Endothelial cell (in vitro differentiated cells): Measurements from ENCODE around the gene CTSC. TPM values are rescaled to one million over a fixed set of nuclear protein-coding genes. Genes with fewer than 3 reads are reported as not detected.

Experiments used
- DNase-seq: peaks from one replicate; pipeline ENCODE4 v3.0.0; 2021; ENCODE audit warnings: low spot score
- H3K27ac Mint-ChIP-seq: one replicate; pipeline ENCODE4 v1.8.0; 2021; ENCODE audit warnings: mixed read lengths, inconsistent platforms; ENCODE audit not compliant: unreplicated experiment
- H3K27me3 Mint-ChIP-seq: one replicate; pipeline ENCODE4 v1.8.0; 2021; ENCODE audit warnings: mild to moderate bottlenecking, moderate library complexity, mixed read lengths, inconsistent platforms; ENCODE audit not compliant: unreplicated experiment
- H3K36me3 Mint-ChIP-seq: one replicate; pipeline ENCODE4 v1.8.0; 2021; ENCODE audit warnings: mild to moderate bottlenecking, low read depth, mixed read lengths, inconsistent platforms; ENCODE audit not compliant: unreplicated experiment
- H3K4me1 Mint-ChIP-seq: one replicate; pipeline ENCODE4 v1.8.0; 2021; ENCODE audit warnings: mild to moderate bottlenecking, mixed read lengths, inconsistent platforms; ENCODE audit not compliant: unreplicated experiment
- H3K4me3 Mint-ChIP-seq: one replicate; pipeline ENCODE4 v1.8.0; 2021; ENCODE audit warnings: mild to moderate bottlenecking, mixed read lengths, inconsistent platforms; ENCODE audit not compliant: unreplicated experiment
- H3K9me3 Mint-ChIP-seq: one replicate; pipeline ENCODE4 v1.8.0; 2021; ENCODE audit warnings: mixed read lengths, inconsistent platforms; ENCODE audit not compliant: unreplicated experiment
- CTCF ChIP-seq: fragments of 200-600 bp; sonication (generic); IDR thresholded peaks from one replicate; pipeline ENCODE4 v1.5.0; 2021; ENCODE audit warnings: antibody characterized with exemption; ENCODE audit not compliant: unreplicated experiment
- total RNA-seq: library from RNA; stranded (reverse); fragmentation: NEBNext Ultra II Directional; extraction: Animal tissue kit (Norgen Biotek cat#: 25700); gene quantifications from one replicate; pipeline ENCODE4 v1.2.1, GENCODE V29; 2021; ENCODE audit not compliant: unreplicated experiment

The CTSC gene
- total RNA-seq, 1 donor from 2014 or later, result 162 TPM

- no peak for DNase-seq
- no peak overlapping the region for H3K27ac Mint-ChIP-seq
Measured at GRCh38 chr11:88292171-88292843, 45.2 kb downstream of the CTSC start.

GRCh38 chr11:88288560-88288959 lies 49.0 kb downstream of the CTSC start:
- DNase-seq, result no peak
- Mint-ChIP-seq H3K9me3 (peaks cover 4% of the 10 kb centered on the region), H3K4me1 (peaks cover 3% of the 10 kb centered on the region), H3K27ac (no peak overlapping the region), H3K36me3 (peaks cover 15% of the 10 kb centered on the region), H3K27me3 (peaks cover 2% of the 10 kb centered on the region), H3K4me3 (no peak overlapping the region)
- no peak for TF ChIP-seq CTCF

More at GRCh38 chr11:88292171-88292843, 45.2 kb downstream of the CTSC start:
- Mint-ChIP-seq H3K27me3 (peaks cover 2% of the 10 kb centered on the region), H3K4me3 (no peak overlapping the region), H3K4me1 (peaks cover 3% of the 10 kb centered on the region), H3K9me3 (peaks cover 4% of the 10 kb centered on the region), H3K36me3 (peaks cover 29% of the 10 kb centered on the region)
- TF ChIP-seq CTCF, result no peak

- Mint-ChIP-seq H3K4me1 (peaks cover under 1% of the 10 kb centered on the region), H3K27ac (no peak overlapping the region), H3K9me3 (no peaks in the 10 kb centered on the region), H3K36me3 (no peaks in the 10 kb centered on the region), H3K27me3 (no peaks in the 10 kb centered on the region), H3K4me3 (no peak overlapping the region)
- no peak for DNase-seq
- TF ChIP-seq CTCF, result no peak
Measured at GRCh38 chr11:88284336-88285050, 53.0 kb downstream of the CTSC start.

- Mint-ChIP-seq H3K4me3 (no peak overlapping the region), H3K27ac (no peak overlapping the region), H3K9me3 (no peaks in the 10 kb centered on the region), H3K27me3 (no peaks in the 10 kb centered on the region), H3K4me1 (no peaks in the 10 kb centered on the region), H3K36me3 (no peaks in the 10 kb centered on the region)
- TF ChIP-seq CTCF, result no peak
- no peak for DNase-seq
Measured at GRCh38 chr11:88282747-88283515, 54.6 kb downstream of the CTSC start.
